NCI-H2171 treated with DMSO at 0.1 percent for 48 hours (cell line): ENCODE data around the gene TDG.
"Not testable (repeated sequence)": the region's sequence is repeated elsewhere in the genome, so short reads cannot be mapped to it uniquely, and the experiment has no call there.

Source experiments
- DNase-seq: peaks from one replicate; lab custom pipeline; 2025; lab: John Stamatoyannopoulos, UW

The TDG gene

GRCh38 chr12:103960616-103961227, 5.0 kb upstream of the TDG start:
- peak; percentile 30 for DNase-seq

- no peak for DNase-seq
Observed at GRCh38 chr12:103962493-103962892, 3.2 kb upstream of the TDG start.

- no peak for DNase-seq
Observed at GRCh38 chr12:103964805-103965204, 867 bp upstream of the TDG start.

GRCh38 chr12:103965255-103965589, 450 bp upstream of the TDG start:
- no peak for DNase-seq

GRCh38 chr12:103966736-103967135, 1.1 kb downstream of the TDG start:
- DNase-seq: no peak

GRCh38 chr12:103969391-103969790, 3.7 kb downstream of the TDG start:
- no peak for DNase-seq

GRCh38 chr12:103973909-103974308, 8.2 kb downstream of the TDG start:
- no peak for DNase-seq

- DNase-seq: no peak
Observed at GRCh38 chr12:103975368-103975767, 9.7 kb downstream of the TDG start.

- no peak for DNase-seq
Observed at GRCh38 chr12:103978384-103978982, 12.8 kb downstream of the TDG start.

- no peak for DNase-seq
Observed at GRCh38 chr12:103986829-103987228, 21.2 kb downstream of the TDG start.

GRCh38 chr12:103994235-103994634, 28.6 kb downstream of the TDG start:
- DNase-seq: no peak

- no peak for DNase-seq
Observed at GRCh38 chr12:103996595-103996994, 30.9 kb downstream of the TDG start.

GRCh38 chr12:103997286-103997900, 31.7 kb downstream of the TDG start:
- DNase-seq: no peak

- no peak for DNase-seq
Observed at GRCh38 chr12:103998976-103999375, 33.3 kb downstream of the TDG start.

GRCh38 chr12:104000807-104001434, 35.2 kb downstream of the TDG start:
- DNase-seq: no peak

GRCh38 chr12:104002686-104003085, 37.0 kb downstream of the TDG start:
- DNase-seq: no peak

- no peak for DNase-seq
Observed at GRCh38 chr12:104003596-104003995, 37.9 kb downstream of the TDG start.

GRCh38 chr12:104006929-104007328, 41.3 kb downstream of the TDG start:
- DNase-seq: no peak

- DNase-seq: no peak
Observed at GRCh38 chr12:104010121-104010520, 44.4 kb downstream of the TDG start.

GRCh38 chr12:104010606-104011169, 45.0 kb downstream of the TDG start:
- no peak for DNase-seq

- DNase-seq: no peak
Observed at GRCh38 chr12:104011253-104011652, 45.6 kb downstream of the TDG start.

- DNase-seq: no peak
Observed at GRCh38 chr12:104012331-104012730, 46.7 kb downstream of the TDG start.

- not testable (repeated sequence) for DNase-seq
Observed at GRCh38 chr12:104021862-104022261, 56.2 kb downstream of the TDG start.
